LNCAP (cell line): ENCODE measurements around the gene IGSF22.

Experiments
- CTCF ChIP-seq: fragments of 450-650 bp; IDR thresholded peaks from 2 replicates; pipeline ENCODE4 v1.5.1; 2017; ENCODE audit warnings: mild to moderate bottlenecking

Gene IGSF22

GRCh38 chr11:18671246-18671645 is 54.7 kb downstream of the IGSF22 start:
- TF ChIP-seq CTCF = no peak

- no peak for TF ChIP-seq CTCF
Observed at GRCh38 chr11:18669711-18670110, 56.3 kb downstream of the IGSF22 start.

- TF ChIP-seq CTCF = no peak
Observed at GRCh38 chr11:18669219-18669596, 56.8 kb downstream of the IGSF22 start.

- TF ChIP-seq CTCF = no peak
Observed at GRCh38 chr11:18668131-18668530, 57.9 kb downstream of the IGSF22 start.

- TF ChIP-seq CTCF = no peak
Observed at GRCh38 chr11:18657673-18658072, 68.3 kb downstream of the IGSF22 start.
